ENCODE results near the gene CTSO.
"Not testable (repeated sequence)": the region's sequence is repeated elsewhere in the genome, so short reads cannot be mapped to it uniquely, and the experiment has no call there.

Gene CTSO

DNA sequence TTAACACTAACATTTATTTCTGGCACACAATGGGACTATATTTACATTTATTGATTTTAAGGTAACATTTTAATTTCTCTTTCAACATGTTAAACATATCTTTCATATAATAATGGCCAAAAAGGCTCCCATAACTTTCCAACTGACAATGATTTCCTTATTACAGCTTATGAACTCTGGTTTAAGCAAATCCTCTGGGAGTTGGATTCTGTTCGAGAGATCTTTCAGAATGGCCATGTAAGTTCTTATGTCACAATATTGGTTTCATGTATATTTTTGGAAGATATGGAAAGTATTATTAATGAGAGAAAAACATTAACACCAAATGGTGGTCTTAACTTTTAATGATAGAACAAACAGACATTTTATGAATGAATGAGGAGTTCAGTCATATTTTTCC lies 46.1 kb downstream of the CTSO start:
- DNase-seq (ENCODE audit: low read depth in 2 of 2) = no peak

DNA sequence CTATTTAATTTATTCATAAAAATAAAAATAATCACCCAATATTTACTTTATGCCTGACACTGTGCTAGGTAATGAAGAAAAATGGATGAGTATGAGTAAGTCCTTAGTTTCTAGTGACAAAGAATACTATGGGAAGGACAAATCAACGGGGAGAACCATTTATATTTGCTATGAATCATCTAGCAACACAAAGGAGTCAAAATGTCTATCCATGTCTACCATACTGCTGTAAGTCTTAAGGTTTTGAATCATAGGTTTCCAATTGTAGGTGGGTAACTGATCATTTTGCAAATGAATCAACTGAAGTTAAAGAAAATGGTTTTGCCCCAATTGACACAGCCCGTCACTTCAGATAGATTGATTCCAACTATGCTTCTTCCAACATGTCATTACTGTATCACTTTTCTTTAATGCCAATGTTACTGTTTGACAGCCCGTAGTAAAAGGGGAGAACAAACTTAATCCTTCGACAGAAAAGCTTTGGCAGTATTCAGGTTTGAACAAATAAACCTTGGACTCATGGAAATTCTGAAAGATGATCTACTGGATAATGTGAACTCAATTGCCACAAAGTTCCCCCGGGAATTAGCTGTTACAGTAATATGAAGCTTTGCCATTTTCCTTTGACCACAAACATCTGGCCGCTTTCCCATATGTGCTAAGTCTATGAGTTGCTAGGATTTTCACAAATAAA lies 47.0 kb downstream of the CTSO start:
- no peak for DNase-seq (ENCODE audit: low read depth in 2 of 2)

DNA sequence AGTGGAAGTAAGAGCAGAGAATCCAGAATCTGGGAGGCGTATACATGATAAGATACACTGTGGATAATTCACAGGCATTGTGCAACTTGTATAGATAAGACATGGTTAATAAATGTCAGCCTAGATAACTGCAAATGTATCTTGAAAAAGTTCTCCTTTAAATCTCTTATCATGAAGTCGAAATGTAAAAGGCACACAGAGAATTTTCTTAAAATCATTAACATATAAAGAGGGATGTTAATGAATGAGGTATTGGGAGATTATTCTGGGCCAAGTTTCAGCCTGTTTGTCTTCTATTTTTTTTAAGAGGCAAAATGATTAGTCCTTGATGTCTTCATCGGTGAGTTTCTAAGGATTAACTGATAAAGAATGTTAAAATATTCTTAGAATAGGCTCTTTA lies 49.3 kb downstream of the CTSO start:
- no peak for DNase-seq (ENCODE audit: low read depth in 2 of 2)

DNA sequence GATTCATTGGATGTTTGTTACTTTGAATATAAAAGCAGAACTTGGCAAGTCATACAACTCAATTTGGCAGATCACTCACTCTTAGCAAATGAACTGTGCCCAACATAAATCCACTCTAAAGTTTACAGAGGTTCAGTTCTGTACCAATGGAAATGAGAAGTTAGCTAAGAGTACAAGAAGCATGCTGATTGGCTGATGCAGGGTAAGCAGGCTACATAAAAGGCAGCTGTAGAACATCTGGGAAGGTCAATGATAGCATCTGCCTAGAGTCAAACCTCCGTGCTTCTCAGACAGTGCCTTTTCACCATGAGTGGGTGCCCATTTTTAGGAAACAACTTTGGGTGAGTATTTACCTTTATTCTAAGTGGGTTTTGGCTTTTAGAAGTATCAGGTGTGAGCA lies 50.2 kb downstream of the CTSO start, which contains the start of gene TDO2:
Gene TDO2 (plus strand): TSS at position 244 of the 400 bp plus-strand sequence. CDS start 63 bp downstream, at position 307.
- no peak for DNase-seq (ENCODE audit: low read depth in 2 of 2)

DNA sequence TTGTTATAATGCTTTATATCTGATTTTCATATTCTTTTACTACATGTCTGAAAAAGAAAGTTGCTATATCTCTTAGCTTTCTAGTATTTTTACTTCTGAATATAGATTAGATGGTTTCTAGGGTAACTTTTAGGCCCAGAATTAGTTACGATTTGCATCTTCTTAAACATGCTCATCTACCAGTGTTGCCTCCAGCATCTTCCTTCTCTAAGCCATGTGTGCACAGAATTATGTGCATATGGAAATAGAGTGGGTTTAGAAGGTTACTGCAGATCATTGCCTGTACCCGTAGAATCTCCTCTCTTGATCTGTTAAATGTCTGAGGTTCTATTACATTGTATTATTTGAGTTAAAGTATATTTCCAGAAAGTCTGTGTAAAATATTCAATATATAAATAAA lies 52.7 kb downstream of the CTSO start:
- DNase-seq (ENCODE audit: low read depth in 2 of 2) = no peak

DNA sequence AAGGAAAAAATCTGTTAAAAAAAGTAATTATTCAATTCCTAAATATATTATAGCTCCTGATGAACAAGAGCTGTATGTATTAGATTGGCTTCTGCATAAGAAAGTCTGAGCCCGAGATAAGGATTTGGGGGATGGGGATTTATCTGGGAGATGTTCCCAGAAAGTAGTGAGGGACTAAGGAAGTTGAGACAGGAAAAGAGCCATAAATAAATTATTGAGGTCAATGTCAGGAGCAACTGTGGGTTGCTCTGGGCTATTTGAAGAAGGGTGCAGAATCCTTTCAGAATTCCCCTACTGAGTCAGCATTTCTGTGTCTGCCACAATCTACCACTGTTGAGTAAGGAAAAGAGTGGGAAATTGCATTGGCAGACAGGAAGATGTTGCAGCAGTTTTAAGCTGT lies 53.3 kb downstream of the CTSO start:
- DNase-seq (ENCODE audit: low read depth in 2 of 2) = no peak

DNA sequence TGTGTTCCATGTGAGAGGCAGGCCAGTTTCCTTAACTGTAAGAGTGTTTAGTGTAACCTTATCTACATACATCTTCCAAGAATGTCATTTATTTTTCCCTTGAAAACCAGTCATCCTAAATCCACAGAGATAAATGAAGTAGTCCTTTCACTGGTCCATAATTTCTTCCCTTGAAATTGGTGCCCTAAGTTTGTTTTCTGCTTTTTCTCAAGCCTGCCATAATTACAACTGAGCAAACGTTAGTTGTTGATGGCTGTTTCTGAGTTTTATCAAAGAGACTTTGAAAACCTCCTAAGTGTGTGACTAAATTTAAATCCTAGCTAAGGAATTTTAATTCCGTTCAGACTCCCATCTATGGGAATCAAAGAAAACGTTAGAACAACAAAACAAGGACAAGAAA lies 53.8 kb downstream of the CTSO start:
- no peak for DNase-seq (ENCODE audit: low read depth in 2 of 2)

DNA sequence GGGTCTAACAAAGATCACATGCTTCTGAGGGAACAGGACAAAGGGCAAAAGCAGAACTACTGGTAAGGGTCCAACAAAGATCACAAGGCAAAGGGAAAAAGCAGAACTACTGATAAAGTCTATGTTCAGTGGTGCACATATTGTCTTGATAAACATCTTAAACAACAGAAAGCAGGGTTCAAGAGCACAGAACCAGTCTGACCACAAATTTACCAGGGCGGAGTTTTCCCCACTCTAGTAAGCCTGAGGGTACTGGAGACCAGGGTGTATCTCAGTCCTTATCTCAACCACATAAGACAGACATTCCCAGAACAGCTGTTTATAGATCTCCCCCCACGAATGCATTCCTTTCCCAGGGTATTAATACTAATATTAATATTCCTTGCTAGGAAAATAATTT lies 55.3 kb downstream of the CTSO start:
- not testable (repeated sequence) for DNase-seq (ENCODE audit: low read depth in 2 of 2)

DNA sequence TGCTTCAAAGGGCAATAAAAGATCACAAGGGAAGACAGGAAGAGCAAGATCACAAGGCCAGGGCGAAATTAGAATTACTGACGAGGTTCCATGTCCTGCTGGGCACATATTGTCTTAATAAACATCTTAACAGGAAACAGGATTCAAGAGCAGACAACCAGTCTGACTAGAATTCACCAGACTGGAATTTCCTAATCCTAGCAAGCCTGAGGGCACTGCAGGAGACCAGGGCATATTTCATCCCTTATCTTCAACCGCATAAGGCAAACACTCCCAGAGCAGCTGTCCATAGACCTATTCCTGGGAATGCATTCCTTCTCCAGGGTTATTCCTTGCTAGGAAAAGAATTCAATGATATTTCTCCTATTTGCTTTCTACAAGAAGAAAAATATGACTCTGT lies 62.6 kb downstream of the CTSO start:
- no peak for DNase-seq (ENCODE audit: low read depth in 2 of 2)

DNA sequence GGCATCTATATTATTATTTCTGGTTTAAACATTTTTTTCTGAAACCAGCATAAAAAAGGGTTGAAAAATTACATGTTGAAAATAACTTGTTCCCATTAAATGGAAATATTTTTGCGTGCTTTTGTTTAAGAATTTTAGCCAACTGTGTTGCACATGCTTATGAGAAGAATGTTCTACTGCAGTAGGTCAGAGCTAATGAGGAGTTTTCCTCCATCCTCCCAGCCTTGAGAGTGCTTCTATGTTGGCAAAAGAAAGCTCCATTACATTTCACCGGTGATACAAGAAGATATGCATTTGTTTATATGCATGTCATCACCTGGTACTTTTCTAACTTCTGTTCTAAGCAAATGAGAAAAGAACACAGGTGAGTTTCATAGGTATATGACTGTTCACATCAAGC lies 63.7 kb downstream of the CTSO start:
- DNase-seq (ENCODE audit: low read depth in 2 of 2) = no peak

DNA sequence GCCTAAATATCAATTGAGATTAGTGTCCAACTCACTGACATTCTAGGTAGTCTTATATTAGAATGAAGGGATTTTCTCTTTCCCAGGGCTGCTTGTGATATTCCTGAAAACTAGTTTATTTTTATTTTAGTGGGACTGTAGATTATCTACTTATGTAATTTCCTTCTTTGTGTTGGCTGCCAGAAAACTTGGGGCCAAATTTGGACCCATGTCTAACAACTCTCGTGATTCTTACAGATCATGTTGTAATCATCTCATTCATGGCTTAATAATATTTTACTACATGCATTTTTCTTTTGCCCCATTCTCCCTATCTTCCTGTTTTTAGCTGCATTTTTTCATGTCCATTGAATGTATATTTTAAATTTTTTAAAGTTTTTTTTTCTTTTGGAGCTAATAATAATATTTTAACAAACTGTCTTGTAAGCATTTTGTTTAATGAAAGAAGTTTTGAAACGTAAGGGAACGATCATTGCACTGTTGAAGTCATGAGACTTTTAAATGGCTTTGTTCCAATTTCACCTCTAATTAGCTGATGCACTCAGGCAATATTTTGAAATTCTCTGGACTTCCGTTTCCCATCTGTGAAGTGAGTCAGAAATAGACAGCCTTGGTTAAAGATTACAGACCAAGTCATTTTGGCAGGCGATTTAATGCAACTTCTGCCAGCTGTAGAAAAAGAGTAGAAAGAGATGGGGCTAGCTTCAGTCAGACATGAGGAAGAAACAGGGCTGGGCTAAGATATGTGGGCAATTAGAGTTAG lies 64.5 kb downstream of the CTSO start:
- no peak for DNase-seq (ENCODE audit: low read depth in 2 of 2)

DNA sequence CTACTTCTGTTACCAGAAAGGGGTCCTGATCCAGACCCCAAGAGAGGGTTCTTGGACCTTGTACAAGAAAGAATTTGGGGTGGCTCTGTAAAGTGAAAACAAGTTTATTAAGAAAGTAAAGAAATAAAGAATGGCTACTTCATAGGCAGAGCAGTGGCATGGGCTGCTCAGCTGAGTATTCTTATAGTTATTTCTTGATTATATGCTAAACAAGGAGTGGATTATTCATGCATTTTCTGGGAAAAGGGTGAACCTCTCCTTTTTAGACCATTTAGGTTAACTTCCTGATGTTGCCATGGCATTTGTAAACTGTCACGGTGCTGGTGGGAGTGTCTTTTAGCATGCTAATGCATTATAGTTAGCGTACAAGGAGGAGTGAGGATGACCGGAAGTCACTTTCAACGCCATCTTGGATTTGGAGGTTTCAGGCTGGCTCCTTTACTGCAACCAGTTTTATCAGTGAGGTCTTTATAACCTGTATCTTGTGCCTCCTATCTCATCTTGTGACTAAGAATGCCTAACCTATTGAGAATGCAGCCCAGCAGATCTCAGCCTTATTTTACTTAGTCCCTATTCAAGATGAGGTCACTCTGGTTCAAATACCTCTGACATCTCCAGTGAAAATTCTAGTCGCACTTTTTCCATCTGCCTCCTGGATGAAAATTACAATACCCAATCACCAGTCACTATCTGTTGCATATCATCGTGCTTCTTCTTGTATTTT lies 65.7 kb downstream of the CTSO start:
- no peak for DNase-seq (ENCODE audit: low read depth in 2 of 2)

DNA sequence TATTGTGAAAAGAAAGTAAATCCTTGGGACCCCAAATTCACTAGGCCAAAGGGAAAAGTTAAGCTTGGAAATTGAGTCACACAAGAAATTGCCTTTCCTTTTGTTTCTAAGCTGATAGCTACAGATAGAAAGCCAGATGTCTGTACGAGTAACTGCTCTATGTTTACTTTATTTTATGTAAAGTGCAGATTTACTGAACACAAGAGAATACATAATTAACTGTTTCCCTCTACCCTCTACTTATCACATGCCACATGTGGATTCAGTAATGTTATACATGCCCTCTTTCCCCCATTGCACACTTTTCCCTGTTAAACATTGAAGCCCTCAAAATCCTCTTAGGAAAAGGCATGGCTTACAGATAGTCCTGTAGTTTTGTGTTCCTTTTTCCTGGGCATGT lies 66.6 kb downstream of the CTSO start:
- no peak for DNase-seq (ENCODE audit: low read depth in 2 of 2)

DNA sequence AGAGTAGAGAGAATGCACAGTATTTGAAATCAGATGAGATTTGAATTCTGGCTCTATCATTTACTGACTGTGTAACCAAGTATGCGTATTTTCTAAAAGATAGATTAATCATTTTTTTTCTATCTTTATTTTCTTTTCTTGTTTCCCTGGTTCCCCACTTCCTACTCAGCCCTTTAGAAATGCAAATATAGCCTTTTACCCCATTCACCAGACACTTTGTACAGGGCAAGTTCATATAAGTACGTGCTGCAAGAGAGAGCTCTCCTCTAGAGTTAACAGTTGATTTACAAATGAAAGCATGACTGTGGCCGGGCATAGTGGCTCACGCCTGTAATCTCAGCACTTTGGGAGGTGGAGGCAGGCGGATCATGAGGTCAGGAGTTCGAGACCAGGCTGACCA lies 68.0 kb downstream of the CTSO start:
- DNase-seq (ENCODE audit: low read depth in 2 of 2) = no peak

DNA sequence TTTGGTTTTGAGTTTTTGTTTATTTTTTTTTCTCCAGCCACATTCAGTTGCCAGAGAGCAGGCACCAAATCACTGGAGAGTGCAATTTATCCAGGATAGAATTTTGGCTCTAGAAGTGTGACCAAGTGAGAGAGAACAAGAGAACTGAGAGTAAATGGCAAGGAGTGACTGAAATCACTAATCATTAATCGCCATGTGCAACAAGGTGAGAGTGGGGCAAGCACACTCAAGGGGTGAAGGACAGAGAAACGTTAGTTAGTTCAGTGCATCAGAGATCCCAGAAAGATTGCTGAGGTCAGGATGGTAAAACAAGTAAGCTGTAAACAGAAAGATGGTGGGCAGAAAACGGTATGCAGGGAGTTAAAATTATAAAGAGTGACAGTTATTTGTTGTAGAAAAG lies 69.8 kb downstream of the CTSO start:
- no peak for DNase-seq (ENCODE audit: low read depth in 2 of 2)

DNA sequence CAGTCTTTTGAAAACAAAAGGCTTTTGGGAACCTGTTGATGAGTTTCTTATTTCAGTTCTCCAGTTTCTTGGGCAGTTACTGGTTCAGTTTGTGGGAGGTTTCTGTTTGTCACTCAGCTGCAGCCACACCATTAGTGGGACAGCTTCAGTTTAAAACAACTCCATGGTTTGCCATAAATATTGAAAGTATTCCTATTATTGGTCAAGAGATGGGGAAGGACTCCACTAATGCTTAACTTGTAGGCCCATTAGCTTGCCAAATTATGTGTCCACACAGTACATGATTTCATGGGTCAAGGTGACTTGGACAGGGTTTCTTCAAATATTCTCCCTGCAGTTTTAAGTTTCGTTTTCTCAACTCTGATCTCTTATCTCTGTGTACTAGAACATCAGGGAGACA lies 72.1 kb downstream of the CTSO start:
- DNase-seq (ENCODE audit: low read depth in 2 of 2) = no peak

DNA sequence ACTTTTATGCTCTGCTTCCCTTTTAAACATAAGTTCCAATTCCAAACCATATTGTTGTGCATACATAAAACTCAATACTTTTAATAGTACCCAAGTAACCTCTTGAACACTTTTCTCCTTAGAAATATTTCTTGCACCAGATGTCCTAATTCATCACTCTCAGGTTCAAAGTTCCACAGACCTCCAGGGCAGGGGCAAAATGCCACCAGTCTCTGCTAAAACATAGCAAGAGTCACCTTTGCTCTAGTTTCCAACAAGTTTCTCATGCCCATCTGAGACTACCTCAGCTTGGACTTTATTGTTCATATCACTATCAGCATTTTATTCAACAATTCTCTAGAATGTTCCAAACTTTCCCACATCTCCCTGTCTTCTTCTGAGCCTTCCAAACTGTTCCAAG lies 73.9 kb downstream of the CTSO start:
- DNase-seq (ENCODE audit: low read depth in 2 of 2) = no peak

DNA sequence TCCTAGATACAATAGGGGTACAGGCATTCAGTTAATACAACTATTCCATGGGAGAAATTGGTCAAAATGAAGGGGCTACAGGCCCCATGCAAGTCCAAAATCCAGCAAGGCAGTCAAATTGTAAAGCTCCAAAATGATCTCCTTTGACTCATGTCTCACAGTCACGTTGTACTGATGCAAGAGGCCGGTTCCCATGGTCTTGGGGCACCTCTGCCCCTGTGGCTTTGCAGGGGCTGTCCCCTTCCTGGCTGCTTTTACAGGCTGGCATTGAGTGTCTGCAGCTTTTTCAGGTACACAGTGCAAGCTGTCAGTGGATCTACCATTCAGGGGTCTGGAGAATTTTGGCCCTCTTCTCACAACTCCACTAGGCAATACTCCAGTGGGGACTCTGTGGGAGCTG lies 75.1 kb downstream of the CTSO start:
- DNase-seq (ENCODE audit: low read depth in 2 of 2) = no peak

DNA sequence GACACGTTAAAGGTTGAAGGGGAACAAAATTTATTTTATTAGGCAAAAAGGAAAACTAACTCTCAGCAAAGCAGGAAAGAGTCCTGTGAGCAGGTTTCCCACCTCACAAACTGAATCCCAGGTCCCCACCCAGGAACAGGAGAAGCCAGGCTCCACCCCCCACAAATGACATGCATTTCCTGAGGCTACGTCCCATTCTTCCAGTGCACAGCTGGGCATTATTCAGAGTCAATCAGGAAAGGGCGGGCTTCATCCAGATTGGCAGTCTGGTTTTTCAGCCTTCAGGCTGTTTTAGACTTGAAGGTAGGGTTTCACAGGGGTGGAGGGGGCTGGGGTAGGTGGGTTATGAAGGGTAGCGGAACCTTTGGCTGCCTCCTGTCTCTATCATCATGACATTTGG lies 75.7 kb downstream of the CTSO start:
- DNase-seq (ENCODE audit: low read depth in 2 of 2) = no peak

DNA sequence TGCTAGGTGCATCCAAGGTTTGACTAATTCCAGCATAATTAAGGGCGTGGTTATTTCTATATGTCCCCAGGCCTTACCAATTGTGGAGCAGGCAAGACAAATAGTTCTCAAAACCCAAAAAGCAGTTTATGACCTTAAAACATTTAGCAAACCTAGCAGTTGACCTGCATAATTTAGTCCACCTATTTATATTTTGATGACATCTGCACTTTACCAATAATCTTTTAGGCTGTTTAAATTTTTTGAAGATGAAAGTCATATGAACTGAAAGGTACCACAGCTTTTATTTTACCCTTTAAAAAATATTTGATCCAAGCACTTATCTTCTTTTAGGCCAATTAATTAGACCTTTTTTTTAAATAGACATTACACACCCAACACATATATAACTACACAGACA lies 77.8 kb downstream of the CTSO start:
- DNase-seq (ENCODE audit: low read depth in 2 of 2) = no peak

Measured in stimulated activated CD8-positive, alpha-beta memory T cell treated with anti-CD3 and anti-CD28 coated beads, Interleukin-15, amount 100 ng/mL, for 4 hours (primary cell).